CD4-positive, alpha-beta T cell treated with Interleukin-17A for 1 hour (primary cell): ENCODE results near the gene TESMIN.

Experiments used
- DNase-seq: peaks from one replicate; pipeline ENCODE4 v3.0.0-alpha.2; 2020

The TESMIN gene

GRCh38 chr11:68680541-68681231, 70.6 kb downstream of the TESMIN start:
- no peak for DNase-seq

GRCh38 chr11:68678031-68678441, 73.3 kb downstream of the TESMIN start:
- DNase-seq = no peak

DNA sequence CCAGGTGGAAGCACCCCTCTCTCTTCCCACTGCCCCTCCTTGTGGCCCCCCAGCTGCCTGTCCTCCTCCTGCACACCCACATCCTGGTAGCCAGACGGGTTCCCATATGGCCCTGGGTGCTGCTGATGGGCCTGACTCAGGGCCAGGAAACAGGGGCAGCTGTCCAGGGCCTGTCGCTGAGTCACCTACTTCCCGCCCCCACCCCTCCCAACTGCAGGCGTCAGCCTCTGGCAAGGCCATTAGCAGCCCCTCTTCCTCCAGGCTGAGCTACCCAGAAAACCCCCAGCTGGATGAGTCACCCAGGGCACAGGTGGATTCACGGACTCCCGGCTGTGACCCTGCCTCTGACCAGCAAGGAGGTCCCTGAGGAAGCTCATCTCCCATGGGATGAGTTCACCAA, 73.9 kb downstream of the TESMIN start:
- no peak for DNase-seq

DNA sequence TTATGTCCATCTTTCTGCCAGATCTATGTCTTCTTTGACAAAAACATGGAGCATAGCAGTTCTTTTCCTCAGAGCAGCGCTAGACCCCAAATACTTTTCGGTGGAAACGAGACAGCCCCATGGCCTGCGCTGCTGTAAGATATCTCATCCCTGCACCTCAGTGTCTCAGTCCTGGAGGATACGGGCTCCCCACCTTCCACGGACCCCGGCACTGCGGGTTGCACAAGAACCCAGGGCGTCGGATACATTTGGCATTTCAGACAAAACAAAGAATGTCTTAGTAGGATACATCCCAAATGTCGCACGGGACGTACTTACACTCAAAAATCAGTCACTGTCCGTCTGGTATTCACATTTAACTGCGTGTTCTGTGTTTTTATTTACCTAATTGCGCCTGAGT, 76.9 kb downstream of the TESMIN start:
- DNase-seq = no peak

- no peak for DNase-seq
These were observed 77.3 kb downstream of the TESMIN start for GRCh38 chr11:68673991-68674390.

DNA sequence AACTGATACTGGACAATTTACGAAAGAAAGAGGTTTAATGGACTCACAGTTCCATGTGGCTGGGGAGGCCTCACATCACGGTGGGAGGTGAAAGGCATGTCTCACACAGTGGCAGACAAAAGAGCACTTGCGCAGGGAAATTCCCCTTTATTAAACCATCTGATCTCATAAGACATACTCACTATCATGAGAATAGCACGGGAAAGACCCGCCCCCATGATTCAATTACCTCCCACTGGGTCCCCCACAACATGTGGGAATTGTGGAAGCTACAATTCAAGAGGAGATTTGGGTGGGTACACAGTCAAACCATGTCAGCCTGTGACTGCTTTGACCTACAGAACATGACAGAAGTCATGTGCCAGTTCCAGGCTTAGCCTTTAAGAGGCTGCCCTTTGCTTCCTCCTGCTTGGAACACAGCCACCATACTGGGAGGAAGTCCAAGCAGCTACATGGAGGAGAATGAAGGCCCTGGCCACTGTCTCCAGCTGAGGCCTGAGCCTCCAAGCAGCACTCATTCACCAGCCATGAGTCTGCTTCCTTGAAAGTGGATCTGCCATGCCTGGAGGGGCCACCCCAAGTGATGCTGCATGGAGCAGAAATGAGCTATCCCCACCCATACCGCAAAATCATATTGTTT, 77.9 kb downstream of the TESMIN start:
- DNase-seq = no peak

GRCh38 chr11:68670208-68670992, 80.9 kb downstream of the TESMIN start:
- no peak for DNase-seq

DNA sequence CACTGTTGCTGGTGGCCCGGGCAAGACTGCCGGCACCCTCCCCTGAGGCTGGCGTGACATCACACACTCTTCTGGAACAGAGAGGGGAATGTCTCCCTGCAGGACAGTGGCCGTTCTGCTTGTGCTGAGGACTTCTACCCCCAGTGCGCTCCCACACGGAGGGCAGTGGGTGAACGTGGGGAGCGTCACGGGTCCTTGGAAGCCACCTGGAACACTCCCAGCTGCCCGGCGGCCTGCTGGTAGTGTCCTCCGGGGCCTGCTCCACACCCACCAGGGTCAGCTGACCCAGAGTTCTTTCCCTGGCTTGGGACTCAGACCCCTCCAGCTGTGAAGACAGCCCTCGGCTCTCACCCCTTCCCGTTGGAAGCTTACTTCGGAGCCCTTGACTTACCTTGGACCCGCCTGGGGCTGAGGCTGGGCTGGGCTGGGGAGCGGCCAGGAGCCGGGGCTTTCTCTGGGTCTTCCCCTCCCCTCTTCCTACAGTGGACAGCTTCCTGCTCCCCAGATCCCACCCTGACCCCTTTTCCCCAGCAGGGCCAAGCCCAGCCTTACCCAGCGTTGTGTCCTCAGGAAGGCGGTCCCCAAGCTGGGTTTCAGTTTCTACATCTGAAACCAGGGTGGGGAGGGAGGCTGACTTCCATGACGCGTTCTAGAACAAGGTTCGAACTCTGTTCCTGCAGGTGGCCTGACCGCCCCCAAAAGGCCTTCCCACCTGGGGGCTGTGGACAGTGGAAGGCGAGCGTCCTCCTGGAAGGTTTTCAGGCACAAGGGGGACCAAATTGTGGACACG, 81.8 kb downstream of the TESMIN start:
- DNase-seq = no peak

- no peak for DNase-seq
These were observed 83.5 kb downstream of the TESMIN start for GRCh38 chr11:68667511-68668500.

DNA sequence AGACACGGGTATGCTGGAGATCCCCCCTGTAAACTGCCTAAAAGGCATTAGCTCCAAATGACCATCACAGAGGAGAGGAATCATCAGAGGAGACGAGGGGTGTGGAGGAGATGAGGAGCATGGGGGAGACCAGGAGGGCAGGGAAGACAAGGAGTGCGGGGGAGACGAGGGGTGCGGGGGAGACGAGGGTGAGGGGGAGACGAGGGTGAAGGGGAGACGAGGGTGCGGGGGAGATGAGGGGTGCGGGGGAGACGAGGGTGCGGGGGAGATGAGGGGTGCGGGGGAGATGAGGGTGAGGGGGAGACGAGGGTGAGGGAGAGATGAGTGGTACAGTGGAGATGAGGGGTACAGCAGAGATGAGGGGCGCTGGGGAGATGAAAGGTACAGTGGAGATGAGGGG, 84.5 kb downstream of the TESMIN start:
- DNase-seq = no peak

DNA sequence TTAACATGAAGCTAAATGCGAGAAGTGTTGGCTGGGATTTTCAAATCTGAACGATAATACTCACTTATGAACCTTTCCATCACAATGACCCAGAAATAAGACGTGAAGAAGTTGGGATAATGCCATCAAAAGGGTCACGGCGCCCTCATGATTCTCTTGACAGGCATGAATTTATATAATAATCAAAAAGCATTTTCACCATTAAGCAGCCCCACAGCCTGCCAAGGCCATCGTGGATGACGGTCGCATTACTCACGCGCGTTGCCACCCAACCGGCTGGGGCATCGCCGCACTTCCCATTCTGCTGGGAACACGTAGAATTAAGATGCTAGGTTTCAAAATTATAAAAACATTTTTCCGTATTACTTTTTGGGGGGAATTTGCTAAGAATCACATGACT, 85.9 kb downstream of the TESMIN start:
- no peak for DNase-seq

DNA sequence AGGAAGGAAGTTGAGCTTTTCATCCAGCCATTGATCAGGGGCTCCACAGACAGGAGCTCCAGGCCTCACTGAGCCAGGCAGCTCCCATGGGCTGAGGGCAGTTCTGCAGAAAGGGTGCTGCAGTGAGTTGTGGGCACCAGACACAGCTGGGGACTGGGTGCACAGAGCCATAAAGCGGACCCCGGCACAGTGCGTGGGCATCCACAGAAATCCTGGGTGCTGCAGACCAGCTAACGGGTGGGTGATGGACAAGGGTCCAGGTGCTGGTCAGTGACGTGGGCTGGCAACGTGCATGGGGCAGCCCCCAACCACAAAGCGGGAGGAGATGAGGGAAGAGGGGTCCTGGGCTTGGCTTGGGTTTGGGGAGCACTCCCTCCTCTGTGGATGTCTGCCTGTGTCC, 86.4 kb downstream of the TESMIN start:
- DNase-seq = no peak

- DNase-seq = no peak
These were observed 87.2 kb downstream of the TESMIN start for GRCh38 chr11:68664141-68664540.

GRCh38 chr11:68663482-68664010, 87.8 kb downstream of the TESMIN start:
- no peak for DNase-seq

- DNase-seq = no peak
These were observed 89.4 kb downstream of the TESMIN start for GRCh38 chr11:68661697-68662603.

DNA sequence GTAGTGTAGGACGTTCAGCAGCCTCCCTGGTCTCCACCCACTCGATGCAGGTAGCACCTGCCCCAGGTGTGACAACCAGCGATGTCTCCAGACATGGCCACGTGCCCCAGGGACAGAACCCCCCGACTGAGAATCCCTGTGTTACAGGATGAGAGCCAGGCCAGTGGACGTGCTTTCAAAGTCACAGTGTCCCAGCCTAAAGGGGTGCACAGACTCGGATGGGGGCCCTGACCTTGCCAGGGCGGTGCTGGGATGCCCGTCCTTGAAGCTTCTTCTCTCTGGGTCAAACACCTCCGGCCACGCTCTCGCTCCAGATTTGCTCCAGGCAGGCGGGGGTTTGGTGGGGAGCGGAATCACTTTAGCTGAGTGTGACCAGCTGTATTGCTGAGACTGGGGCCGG, 90.3 kb downstream of the TESMIN start:
- no peak for DNase-seq

DNA sequence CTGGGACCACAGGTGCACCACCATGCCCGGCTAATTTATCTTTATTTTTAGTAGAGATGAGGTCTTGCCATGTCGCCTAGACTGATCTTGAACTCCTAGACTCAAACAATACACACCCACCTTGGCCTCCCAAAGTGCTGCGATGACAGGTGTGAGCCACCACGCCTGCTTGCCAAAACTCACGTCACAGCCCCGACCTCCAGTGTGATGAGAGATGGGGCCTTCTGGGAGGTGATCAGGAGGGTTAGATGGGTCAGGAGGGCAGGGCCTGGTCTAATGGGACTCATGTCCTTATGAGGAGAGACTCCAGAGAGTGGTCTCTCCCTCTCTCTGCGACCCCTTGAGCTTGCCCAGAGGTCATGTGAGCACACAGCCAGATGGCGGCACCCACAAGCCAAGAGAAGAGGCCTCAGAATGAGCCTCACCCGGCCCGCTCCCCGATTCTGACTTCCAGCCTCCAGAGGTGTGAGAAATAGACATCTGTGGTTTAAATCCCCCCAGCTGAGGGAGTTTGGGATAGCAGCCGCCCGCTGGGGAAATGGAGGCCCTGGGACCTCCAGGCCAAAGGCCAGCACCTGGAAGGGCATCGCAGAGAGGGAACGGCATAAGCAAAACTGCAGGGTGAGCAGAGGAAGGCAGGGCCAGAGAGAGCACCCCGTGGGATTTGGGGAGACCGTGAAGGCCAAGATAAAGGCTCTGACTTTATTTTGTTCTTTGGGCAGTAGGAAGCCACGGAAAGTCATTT, 91.1 kb downstream of the TESMIN start:
- DNase-seq = no peak

GRCh38 chr11:68659158-68659921, 92.0 kb downstream of the TESMIN start:
- no peak for DNase-seq

DNA sequence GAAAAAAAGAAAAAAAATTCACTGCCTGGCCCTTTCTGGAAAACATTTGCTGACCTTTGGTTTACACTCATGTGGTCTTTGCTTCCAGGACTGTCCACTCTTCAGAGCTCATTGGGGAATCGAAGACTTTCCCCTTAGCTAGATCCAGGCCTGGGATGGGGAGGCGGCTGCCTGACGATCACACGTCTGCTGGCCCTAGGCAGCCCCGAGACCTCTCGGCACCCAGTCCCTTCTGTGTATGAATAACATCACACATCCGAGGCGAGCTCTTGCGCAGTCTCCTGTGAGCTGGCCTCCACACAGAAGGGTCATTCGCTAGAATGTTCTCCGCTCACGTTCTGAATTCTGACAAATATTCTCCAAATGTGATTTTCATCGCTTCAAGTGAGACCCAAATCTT, 92.7 kb downstream of the TESMIN start:
- no peak for DNase-seq
